ENCODE data around the gene SLAMF7.
A peak's percentile ranks its signal among the peaks of the same experiment; 100 is the strongest.

SLAMF7 gene

GRCh38 chr1:160744852-160745520, 5.9 kb downstream of the SLAMF7 start:
- FAIRE-seq = peak; percentile 53
- DNase-seq (ENCODE audit: insufficient read length, low spot score) = no peak

DNA sequence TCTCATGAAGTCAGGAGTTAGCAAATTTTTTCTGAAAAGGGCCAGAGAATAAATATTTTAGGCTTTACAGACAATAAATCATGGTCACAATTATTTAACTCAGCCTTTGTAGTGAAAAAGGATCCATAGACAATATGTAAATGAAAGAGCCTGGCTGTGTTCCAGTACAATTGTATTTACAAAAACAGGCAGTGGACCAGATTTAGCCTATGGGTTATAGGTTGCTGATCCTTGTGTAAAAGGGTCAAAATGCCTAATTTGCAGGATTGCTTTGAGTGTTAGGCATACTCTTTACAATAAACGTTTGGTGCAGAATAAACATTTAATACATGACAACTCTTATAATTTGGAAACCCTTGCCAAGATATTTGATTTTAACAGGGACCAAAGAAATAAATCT, 6.5 kb downstream of the SLAMF7 start:
- peak; percentile 78 for FAIRE-seq
- DNase-seq (ENCODE audit: insufficient read length, low spot score) = no peak

DNA sequence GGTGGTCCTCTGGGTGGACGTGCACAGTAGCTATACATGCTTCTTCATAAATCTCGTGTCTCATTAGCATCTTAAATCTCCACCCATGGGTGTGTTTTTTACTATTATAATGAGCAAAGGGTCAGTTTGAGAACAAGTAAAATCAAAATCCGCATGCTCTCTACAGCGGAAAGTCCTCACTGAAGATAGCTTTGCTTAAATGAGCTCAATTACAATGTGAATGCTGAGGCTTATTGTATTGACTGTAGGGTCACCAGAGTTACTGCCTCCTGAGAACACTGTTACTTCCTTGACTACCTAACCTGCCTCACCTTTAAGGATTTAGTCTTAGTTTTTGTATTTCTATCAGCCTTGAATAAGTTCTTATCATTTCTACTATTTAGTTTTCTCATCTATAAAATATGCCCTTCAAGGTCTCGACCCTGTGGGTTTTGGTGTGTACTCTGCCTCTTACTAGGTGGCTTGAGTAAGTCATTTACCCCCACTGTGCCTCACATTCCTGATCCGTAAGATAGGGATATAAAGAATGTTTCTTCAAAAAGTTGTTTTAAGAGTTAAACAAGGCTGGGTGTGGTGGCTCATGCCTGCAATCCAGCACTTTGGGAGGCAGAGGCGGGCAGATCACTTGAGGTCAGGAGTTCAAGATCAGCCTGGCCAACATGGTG, 7.9 kb downstream of the SLAMF7 start:
- FAIRE-seq = peak; percentile 14
- DNase-seq (ENCODE audit: insufficient read length, low spot score) = no peak

GRCh38 chr1:160747717-160748116, 8.7 kb downstream of the SLAMF7 start:
- FAIRE-seq = no peak

DNA sequence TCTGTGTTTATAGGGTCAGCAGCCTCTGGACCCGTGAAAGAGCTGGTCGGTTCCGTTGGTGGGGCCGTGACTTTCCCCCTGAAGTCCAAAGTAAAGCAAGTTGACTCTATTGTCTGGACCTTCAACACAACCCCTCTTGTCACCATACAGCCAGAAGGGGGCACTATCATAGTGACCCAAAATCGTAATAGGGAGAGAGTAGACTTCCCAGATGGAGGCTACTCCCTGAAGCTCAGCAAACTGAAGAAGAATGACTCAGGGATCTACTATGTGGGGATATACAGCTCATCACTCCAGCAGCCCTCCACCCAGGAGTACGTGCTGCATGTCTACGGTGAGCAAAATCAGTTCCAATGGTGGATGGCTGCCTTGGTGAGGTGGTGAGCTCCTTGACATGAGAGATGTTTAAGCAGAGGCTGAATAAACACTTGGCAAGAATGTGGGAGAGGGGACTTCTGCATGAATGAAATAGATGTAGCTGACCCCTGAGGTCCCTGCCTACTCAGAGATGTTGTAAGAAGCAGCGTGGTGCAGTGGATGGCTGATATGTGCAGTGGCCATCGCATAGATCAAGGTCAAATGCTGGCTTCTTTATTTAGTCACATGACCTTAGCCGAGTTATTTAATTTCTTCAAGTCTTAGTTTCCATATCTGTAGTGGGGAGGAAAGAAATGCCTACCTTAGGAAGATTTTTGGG, 9.3 kb downstream of the SLAMF7 start:
- no peak for FAIRE-seq
- DNase-seq (ENCODE audit: insufficient read length, low spot score) = no peak

More at GRCh38 chr1:160747717-160748116, 8.7 kb downstream of the SLAMF7 start:
- no peak for DNase-seq (ENCODE audit: insufficient read length, low spot score)

DNA sequence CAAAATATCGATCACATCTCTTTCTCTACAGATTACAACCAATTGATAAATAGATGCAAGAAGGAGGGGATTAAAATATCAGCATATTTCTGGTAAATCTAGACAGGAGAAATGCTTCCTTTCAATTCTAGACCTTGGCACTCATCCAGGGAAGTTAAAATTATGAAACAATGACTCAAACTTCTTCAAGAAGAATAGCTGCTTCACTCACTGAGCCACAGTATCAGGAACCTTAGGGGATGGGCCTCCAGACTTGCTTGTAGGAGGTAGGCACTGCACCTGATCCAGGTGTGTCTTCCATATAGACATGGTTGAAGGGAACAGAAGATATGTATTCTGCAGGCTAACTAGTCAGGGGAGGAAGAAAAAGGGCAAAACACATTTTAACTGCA, 9.8 kb downstream of the SLAMF7 start:
- peak; percentile 82 for FAIRE-seq
- no peak for DNase-seq (ENCODE audit: insufficient read length, low spot score)

DNA sequence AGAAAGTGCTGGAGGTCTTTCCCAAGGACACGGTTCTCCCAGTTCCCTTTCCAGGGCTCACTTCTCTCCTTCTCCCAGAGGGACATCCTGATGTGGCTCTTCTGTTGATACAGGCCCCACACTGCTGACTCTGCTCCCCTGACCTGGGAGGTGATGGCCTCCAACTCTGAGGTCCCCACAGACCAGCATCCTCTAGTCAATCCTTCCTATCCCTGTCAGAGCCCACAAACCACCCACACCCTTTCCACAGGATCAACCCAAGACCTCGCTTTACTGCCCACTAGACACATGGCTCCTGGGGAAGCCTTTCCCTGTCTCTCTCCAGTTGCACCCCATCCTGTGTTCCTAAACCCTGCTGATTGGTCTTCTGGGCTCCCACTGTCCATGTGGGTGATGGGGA, 11.6 kb downstream of the SLAMF7 start:
- DNase-seq (ENCODE audit: insufficient read length, low spot score) (no peak), FAIRE-seq (no peak)

DNA sequence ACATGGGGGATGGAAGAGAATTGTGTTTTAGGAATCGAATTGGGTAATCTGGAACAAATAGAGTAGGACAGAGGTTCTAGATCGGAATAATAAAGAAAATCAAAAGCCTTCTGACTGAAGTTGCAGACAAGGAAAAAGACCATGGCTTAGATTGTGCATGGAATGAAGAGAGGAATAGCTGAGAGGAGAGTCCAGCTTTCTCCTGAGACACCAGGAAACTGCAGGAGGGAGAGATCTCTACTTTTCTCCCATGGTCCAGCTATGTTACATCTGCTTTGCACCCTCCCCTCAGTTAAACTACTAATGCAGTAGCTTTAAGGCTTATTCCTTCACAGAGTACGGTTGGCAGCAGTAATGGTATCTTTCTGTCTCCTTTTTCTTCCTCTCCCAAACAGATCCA, 13.4 kb downstream of the SLAMF7 start:
- FAIRE-seq = peak; percentile 8

DNA sequence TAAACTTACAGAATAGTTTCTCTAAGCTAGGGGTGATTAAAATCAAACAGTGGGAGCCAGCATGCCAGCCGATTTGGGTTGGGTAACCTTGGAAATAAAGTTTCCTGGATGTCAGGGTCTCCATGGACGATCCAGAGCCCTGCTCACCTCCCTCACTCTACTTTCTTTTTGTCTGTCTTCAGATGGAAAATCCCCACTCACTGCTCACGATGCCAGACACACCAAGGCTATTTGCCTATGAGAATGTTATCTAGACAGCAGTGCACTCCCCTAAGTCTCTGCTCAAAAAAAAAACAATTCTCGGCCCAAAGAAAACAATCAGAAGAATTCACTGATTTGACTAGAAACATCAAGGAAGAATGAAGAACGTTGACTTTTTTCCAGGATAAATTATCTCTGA, 13.9 kb downstream of the SLAMF7 start:
- DNase-seq (ENCODE audit: insufficient read length, low spot score) (no peak), FAIRE-seq (no peak)

More for the DNA sequence above, 13.4 kb downstream of the SLAMF7 start:
- DNase-seq (ENCODE audit: insufficient read length, low spot score) = no peak

- DNase-seq (ENCODE audit: insufficient read length, low spot score) (no peak), FAIRE-seq (peak; percentile 18)
Observed at GRCh38 chr1:160753594-160753993, 14.5 kb downstream of the SLAMF7 start.

DNA sequence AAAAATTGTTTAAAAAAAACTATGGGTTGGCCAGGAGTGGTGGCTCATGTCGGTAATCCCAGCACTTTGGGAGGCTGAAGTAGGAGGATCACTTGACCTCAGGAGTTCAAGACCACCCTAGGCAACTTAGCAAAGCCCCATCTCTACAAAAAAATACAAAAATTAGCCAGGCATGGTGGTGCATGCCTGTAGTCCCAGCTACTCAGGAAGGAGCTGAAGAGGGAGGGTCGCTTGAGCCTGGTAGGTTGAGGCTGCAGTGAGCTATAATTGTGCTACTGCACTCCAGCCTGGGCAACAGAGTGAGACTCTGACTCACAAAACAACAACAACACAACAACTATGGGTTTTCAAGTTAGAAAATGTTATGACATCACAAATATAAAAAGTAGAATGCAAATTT, 16.4 kb downstream of the SLAMF7 start:
- FAIRE-seq (no peak), DNase-seq (ENCODE audit: insufficient read length, low spot score) (no peak)

- peak; percentile 80 for FAIRE-seq
- no peak for DNase-seq (ENCODE audit: insufficient read length, low spot score)
Observed at GRCh38 chr1:160755911-160756848, 17.1 kb downstream of the SLAMF7 start.

GRCh38 chr1:160756849-160757201, 17.8 kb downstream of the SLAMF7 start:
- FAIRE-seq (peak; percentile 68), DNase-seq (ENCODE audit: insufficient read length, low spot score) (no peak)

GRCh38 chr1:160758521-160758920, 19.5 kb downstream of the SLAMF7 start:
- no peak for DNase-seq (ENCODE audit: insufficient read length, low spot score)
- no peak for FAIRE-seq

- DNase-seq (ENCODE audit: insufficient read length, low spot score) (no peak), FAIRE-seq (no peak)
Observed at GRCh38 chr1:160759740-160760139, 20.7 kb downstream of the SLAMF7 start.

GRCh38 chr1:160761046-160761445, 22.0 kb downstream of the SLAMF7 start:
- DNase-seq (ENCODE audit: insufficient read length, low spot score) = no peak
- no peak for FAIRE-seq

- no peak for FAIRE-seq
- no peak for DNase-seq (ENCODE audit: insufficient read length, low spot score)
Observed at GRCh38 chr1:160761886-160762285, 22.8 kb downstream of the SLAMF7 start.

GRCh38 chr1:160763993-160764392, 24.9 kb downstream of the SLAMF7 start:
- DNase-seq (ENCODE audit: insufficient read length, low spot score) (no peak), FAIRE-seq (no peak)

GRCh38 chr1:160767395-160768294, 28.6 kb downstream of the SLAMF7 start:
- DNase-seq (ENCODE audit: insufficient read length, low spot score) (no peak), FAIRE-seq (no peak)

DNA sequence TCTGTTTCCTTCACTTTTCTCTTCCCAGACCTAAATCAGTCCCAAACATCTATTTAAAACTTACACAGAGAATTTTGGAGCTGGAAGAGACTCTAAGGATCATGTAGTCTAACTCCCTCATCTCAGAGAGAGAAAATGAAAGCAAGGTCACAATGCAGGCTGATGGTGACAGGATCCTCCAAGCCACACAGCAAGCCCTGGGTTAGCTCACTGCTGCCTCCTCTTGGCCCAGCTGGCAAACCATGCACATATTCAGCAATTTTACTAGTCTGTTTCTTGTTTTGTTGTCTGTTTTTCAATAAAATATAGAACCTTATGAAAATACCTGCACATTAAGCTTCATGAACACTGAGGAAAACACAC, 29.2 kb downstream of the SLAMF7 start:
- DNase-seq (ENCODE audit: insufficient read length, low spot score) (peak; percentile 51), FAIRE-seq (peak; percentile 99)
